ENCODE results near the gene EYS. TPM values are rescaled to one million over a fixed set of nuclear protein-coding genes. Genes with fewer than 3 reads are reported as not detected.

The EYS gene
- total RNA-seq, 3 donors from 2014 or later: 0.16 to 0.61 (median 0.60) TPM

DNA sequence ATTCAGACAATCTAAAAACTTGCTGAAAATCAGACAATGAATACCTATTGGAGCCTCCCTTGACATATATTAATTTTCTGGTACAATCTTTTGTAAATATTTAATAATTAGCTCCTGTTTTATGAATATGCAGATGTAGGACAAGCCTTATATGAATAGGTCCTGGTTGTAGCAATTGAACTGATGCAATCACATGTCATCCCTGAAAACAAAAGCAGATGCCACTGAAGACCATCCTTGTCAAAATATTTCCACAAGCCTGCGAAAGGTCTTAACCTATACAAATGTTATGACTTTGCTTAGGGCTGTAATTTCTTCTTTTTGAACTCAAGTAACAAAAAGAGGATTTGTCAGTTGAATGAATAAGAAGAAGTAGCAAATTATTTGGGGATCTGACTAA, 722.1 kb downstream of the EYS start:
- TF ChIP-seq CTCF (IDR thresholded peaks at IDR 0.05): no peak
- Histone ChIP-seq H3K36me3 (ENCODE audit: low read depth) (no peaks in the 10 kb centered on the region), H3K9me3 (no peaks in the 10 kb centered on the region), H3K4me1 (ENCODE audit: low read depth) (no peaks in the 10 kb centered on the region), H3K4me3 (no peak overlapping the region)
- intact Hi-C loops (cut with DNase I, micrococcal nuclease): no loop called here
- ATAC-seq (no peak), DNase-seq (no peak)

DNA sequence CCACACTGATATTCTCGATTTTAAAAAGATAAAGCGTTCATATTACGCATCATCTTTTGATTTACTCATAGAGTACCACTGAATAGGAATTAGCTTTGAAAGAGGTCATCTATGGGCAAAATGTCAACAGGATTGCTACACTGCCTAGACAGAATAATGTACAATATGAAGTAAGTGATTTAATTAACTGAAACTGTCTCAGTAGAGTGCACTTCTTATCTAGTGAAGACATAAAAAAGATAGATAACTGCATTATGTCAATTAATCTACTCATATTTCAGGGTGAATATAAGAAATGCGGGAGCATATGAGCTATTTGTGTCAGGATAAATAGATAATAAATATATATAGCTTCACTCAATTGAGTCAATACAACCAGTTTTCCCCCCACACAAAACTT, 723.9 kb downstream of the EYS start:
- Histone ChIP-seq H3K4me1 (ENCODE audit: low read depth) (no peaks in the 10 kb centered on the region), H3K4me3 (no peak overlapping the region), H3K36me3 (ENCODE audit: low read depth) (no peaks in the 10 kb centered on the region), H3K9me3 (no peaks in the 10 kb centered on the region)
- ATAC-seq: no peak
- TF ChIP-seq CTCF (IDR thresholded peaks at IDR 0.05): no peak
- intact Hi-C loops (cut with DNase I, micrococcal nuclease): no loop called here
- no peak for DNase-seq

- ATAC-seq (no peak), DNase-seq (no peak)
- no peak for TF ChIP-seq CTCF (IDR thresholded peaks at IDR 0.05)
- no peaks in the 10 kb centered on the region for H3K36me3 ChIP-seq (ENCODE audit: low read depth)
- no peak overlapping the region for H3K4me3 ChIP-seq
- intact Hi-C loops (cut with DNase I, micrococcal nuclease): no loop called here
- H3K9me3 ChIP-seq: no peaks in the 10 kb centered on the region
- no peaks in the 10 kb centered on the region for H3K4me1 ChIP-seq (ENCODE audit: low read depth)
Observed at GRCh38 chr6:64973142-64973541, 733.9 kb downstream of the EYS start.

DNA sequence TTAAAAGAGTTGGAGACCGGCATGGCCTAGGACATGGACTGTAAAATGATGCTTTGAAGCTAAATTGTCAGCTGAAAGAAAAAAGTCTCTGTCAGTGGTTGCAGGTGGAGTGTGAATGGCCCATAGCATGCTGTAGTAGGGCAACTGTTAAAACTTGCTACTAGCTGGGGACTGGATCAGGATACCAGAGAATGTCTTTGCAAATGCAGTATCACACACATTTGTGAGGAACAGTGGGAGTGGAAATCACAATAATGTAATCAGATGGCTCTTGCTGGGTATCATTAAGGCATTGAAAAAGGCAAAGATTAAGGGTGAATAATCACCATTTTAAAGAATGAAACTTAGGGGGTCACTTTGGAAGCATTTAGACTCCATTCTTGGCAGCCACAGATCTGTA, 737.9 kb downstream of the EYS start:
- Histone ChIP-seq H3K36me3 (ENCODE audit: low read depth) (no peaks in the 10 kb centered on the region), H3K4me1 (ENCODE audit: low read depth) (no peaks in the 10 kb centered on the region), H3K9me3 (no peaks in the 10 kb centered on the region), H3K4me3 (no peak overlapping the region)
- intact Hi-C loops (cut with DNase I, micrococcal nuclease): no loop called here
- no peak for ATAC-seq
- no peak for TF ChIP-seq CTCF (IDR thresholded peaks at IDR 0.05)
- no peak for DNase-seq

DNA sequence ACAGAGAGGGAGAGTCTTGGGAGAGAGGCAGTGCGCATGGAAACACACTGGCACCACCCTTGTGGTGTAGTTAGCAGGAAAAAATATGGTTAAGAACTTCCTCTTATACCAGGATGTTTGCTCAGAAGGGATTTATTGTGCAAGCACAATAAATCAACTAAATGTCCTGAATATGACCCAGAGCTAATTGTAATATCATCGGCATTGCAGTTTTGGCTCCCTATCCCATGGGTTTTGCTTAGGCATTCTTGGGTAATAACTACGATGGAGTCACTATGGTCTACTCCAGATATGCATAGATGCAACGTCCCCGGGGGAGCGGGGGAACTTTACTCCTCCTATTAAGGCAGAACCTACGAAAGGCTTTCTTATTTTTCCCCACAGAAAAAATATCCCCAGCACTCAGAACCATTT, 751.6 kb downstream of the EYS start:
- Histone ChIP-seq H3K4me3 (no peak overlapping the region), H3K36me3 (ENCODE audit: low read depth) (no peaks in the 10 kb centered on the region), H3K9me3 (no peaks in the 10 kb centered on the region), H3K4me1 (ENCODE audit: low read depth) (no peaks in the 10 kb centered on the region)
- ATAC-seq (no peak), DNase-seq (no peak)
- intact Hi-C loops (cut with DNase I, micrococcal nuclease): no loop called here
- TF ChIP-seq CTCF (IDR thresholded peaks at IDR 0.05): no peak

DNA sequence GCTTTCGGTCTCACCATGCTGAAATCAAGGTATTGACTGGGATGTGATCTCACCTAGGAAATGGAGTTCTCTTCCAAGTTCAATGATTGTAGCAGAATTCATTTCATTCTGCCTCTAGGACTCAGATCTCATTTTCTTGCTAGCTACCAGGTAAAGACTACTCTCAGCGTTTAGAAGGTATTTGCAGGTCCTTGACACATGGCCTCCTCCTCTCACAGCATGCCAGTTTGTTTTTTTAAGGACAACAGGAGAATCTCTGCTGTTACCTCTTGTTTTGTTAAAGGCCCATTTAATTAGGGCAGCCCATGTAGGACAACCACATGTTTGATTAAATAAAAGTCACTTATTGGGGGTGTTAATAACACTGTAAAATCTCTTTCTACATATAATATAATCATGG, 757.8 kb downstream of the EYS start:
- Histone ChIP-seq H3K36me3 (ENCODE audit: low read depth) (no peaks in the 10 kb centered on the region), H3K9me3 (no peaks in the 10 kb centered on the region), H3K4me3 (no peak overlapping the region), H3K4me1 (ENCODE audit: low read depth) (no peaks in the 10 kb centered on the region)
- ATAC-seq: no peak
- no peak for DNase-seq
- intact Hi-C loops (cut with DNase I, micrococcal nuclease): no loop called here
- no peak for TF ChIP-seq CTCF (IDR thresholded peaks at IDR 0.05)

All from mucosa of descending colon (tissue), 3 donors.